Right lobe of liver (tissue), 4 donors: Measurements from ENCODE around the gene LIG1.

Source experiments
- POLR2A ChIP-seq: fragments of 450-650 bp; IDR thresholded peaks from one replicate; pipeline ENCODE4 v1.6.1; 2017; ENCODE audit warnings: antibody characterized with exemption, mild to moderate bottlenecking
- TF ChIP-seq, protein P1 (sequence below), 4 donors: fragments of 200-600 bp in 3 of 4; fragments of 450-650 bp in 1 of 4; IDR thresholded peaks; one replicate each; pipeline versions ENCODE4 v1.5.1 to v1.8.0; 2016 to 2022; ENCODE audit warnings: antibody characterized with exemption in 4 of 4, mild to moderate bottlenecking in 2 of 4
- donor health status: DM: no; HTN: no; CAD: no.
- donor health status: DM: no; HTN: no; CAD: no.
- donor health status: DM: no; HTN: yes; CAD: no.

DNA sequence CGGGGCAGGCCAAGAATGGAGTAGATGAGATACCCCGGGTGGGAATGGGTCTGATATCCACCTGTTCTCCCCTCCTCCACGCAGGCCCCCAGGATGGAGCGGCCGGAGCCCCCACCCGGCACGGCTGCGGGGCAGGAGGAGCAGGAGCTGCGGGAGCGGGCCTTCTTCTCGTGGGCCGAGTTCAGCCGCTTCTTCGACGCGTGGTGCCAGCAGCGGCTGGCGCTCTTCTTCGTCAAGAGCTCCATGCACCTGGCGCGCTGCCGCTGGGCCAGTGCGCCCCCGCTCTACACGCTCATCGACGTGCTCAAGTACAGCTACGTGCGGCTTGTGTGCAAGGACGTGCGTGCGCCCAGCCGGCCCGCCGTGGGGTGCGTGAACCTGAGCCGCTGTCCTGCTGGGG lies 1.6 kb upstream of the LIG1 start:
- TF ChIP-seq, protein P1, sequence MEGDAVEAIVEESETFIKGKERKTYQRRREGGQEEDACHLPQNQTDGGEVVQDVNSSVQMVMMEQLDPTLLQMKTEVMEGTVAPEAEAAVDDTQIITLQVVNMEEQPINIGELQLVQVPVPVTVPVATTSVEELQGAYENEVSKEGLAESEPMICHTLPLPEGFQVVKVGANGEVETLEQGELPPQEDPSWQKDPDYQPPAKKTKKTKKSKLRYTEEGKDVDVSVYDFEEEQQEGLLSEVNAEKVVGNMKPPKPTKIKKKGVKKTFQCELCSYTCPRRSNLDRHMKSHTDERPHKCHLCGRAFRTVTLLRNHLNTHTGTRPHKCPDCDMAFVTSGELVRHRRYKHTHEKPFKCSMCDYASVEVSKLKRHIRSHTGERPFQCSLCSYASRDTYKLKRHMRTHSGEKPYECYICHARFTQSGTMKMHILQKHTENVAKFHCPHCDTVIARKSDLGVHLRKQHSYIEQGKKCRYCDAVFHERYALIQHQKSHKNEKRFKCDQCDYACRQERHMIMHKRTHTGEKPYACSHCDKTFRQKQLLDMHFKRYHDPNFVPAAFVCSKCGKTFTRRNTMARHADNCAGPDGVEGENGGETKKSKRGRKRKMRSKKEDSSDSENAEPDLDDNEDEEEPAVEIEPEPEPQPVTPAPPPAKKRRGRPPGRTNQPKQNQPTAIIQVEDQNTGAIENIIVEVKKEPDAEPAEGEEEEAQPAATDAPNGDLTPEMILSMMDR (IDR thresholded peaks at IDR 0.05): no peak
- TF ChIP-seq POLR2A: no peak
